ENCODE results near the gene MOGAT1. TPM values are rescaled to one million over a fixed set of nuclear protein-coding genes. Genes with fewer than 3 reads are reported as not detected.

MOGAT1 gene
- total RNA-seq, 1 experiment from 2014 or later: not detected

DNA sequence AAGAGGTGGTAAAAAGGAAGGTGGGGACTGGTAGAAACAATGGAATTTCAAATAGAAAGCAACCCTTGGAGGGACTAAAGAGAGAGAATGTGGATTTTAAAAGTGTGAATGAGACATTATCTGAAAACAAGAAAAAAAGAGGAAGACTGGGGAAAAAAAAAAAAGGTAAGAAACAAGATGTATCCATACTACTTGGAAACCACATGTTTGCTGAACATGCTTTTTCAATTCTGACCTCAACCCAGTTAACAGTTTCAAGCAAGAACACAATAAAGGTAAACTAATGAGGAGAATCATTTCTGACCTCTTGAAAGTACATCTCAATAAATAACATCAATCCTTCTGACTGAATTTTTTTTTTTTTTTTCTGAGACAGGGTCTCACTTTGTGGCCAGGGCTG is 18.2 kb upstream of the MOGAT1 start:
- Histone ChIP-seq H3K27me3 (replicated peaks; ENCODE audit: insufficient read depth, low read depth, low read length, poor library complexity) (no peaks in the 10 kb centered on the region), H3K27ac (ENCODE audit: low read depth, low read length, poor library complexity, severe bottlenecking) (no peak overlapping the region), H3K36me3 (ENCODE audit: insufficient read depth, low read length, poor library complexity, severe bottlenecking) (peaks cover 4% of the 10 kb centered on the region), H3K4me1 (ENCODE audit: insufficient read depth, low read length, poor library complexity, severe bottlenecking) (peaks cover 34% of the 10 kb centered on the region), H3K4me3 (ENCODE audit: low read depth, low read length, poor library complexity, severe bottlenecking) (no peak overlapping the region), H3K9me3 (ENCODE audit: low read depth, low read length, poor library complexity, severe bottlenecking) (no peaks in the 10 kb centered on the region)
- BruUV-seq (replicated peaks): no TSS peak
- intact Hi-C loops (cut with micrococcal nuclease; ENCODE audit: unreplicated experiment): no loop called here
- ChIA-PET POLR2A (ENCODE audit: low non-redundant PET) (no interaction called here), CTCF (no interaction called here)
- no peak for DNase-seq (ENCODE audit: low spot score)
- TF ChIP-seq CTCF (conservative IDR thresholded peaks at IDR 0.05; ENCODE audit: low read depth, low read length): no peak
- TF ChIP-seq EZH2 (IDR thresholded peaks at IDR 0.05; ENCODE audit: borderline replicate concordance, low read depth, low read length, poor library complexity, severe bottlenecking): no peak

GRCh38 chr2:222655787-222656525 is 15.5 kb upstream of the MOGAT1 start, which contains the start of gene FARSB:
Gene FARSB, minus strand, starts transcription at chr2:222656092. Its CDS starts 19 bp downstream, at chr2:222656073.
- DNase-seq (ENCODE audit: low spot score): peak; percentile 98
- Histone ChIP-seq H3K4me3 (ENCODE audit: low read depth, low read length, poor library complexity, severe bottlenecking) (peak within 1 kb of the TSS; percentile 76), H3K4me1 (ENCODE audit: insufficient read depth, low read length, poor library complexity, severe bottlenecking) (peaks cover 34% of the 10 kb centered on the region), H3K36me3 (ENCODE audit: insufficient read depth, low read length, poor library complexity, severe bottlenecking) (no peaks in the 10 kb centered on the region), H3K27me3 (replicated peaks; ENCODE audit: insufficient read depth, low read depth, low read length, poor library complexity) (no peaks in the 10 kb centered on the region), H3K27ac (ENCODE audit: low read depth, low read length, poor library complexity, severe bottlenecking) (peak within 1 kb of the TSS; percentile 99), H3K9me3 (ENCODE audit: low read depth, low read length, poor library complexity, severe bottlenecking) (no peaks in the 10 kb centered on the region)
- TF ChIP-seq EZH2 (IDR thresholded peaks at IDR 0.05; ENCODE audit: borderline replicate concordance, low read depth, low read length, poor library complexity, severe bottlenecking): no peak
- no peak for TF ChIP-seq CTCF (conservative IDR thresholded peaks at IDR 0.05; ENCODE audit: low read depth, low read length)
- intact Hi-C loops (cut with micrococcal nuclease; ENCODE audit: unreplicated experiment): no loop called here
- ChIA-PET POLR2A (ENCODE audit: low non-redundant PET) (no interaction called here), CTCF (no interaction called here)
- no TSS peak for BruUV-seq (replicated peaks)

GRCh38 chr2:222656526-222657446 is 14.7 kb upstream of the MOGAT1 start:
- intact Hi-C loops (cut with micrococcal nuclease; ENCODE audit: unreplicated experiment): no loop called here
- DNase-seq (ENCODE audit: low spot score): peak; percentile 17
- ChIA-PET CTCF (no interaction called here), POLR2A (ENCODE audit: low non-redundant PET) (no interaction called here)
- H3K4me1 ChIP-seq (ENCODE audit: insufficient read depth, low read length, poor library complexity, severe bottlenecking): peaks cover 29% of the 10 kb centered on the region
- peak overlapping the region; percentile 99 for H3K27ac ChIP-seq (ENCODE audit: low read depth, low read length, poor library complexity, severe bottlenecking)
- TF ChIP-seq EZH2 (IDR thresholded peaks at IDR 0.05; ENCODE audit: borderline replicate concordance, low read depth, low read length, poor library complexity, severe bottlenecking) (no peak), CTCF (conservative IDR thresholded peaks at IDR 0.05; ENCODE audit: low read depth, low read length) (no peak)
- BruUV-seq (replicated peaks): TSS peak; percentile 95
- H3K27me3 ChIP-seq (replicated peaks; ENCODE audit: insufficient read depth, low read depth, low read length, poor library complexity): no peaks in the 10 kb centered on the region
- peak overlapping the region; percentile 76 for H3K4me3 ChIP-seq (ENCODE audit: low read depth, low read length, poor library complexity, severe bottlenecking)
- H3K9me3 ChIP-seq (ENCODE audit: low read depth, low read length, poor library complexity, severe bottlenecking): no peaks in the 10 kb centered on the region
- no peaks in the 10 kb centered on the region for H3K36me3 ChIP-seq (ENCODE audit: insufficient read depth, low read length, poor library complexity, severe bottlenecking)

All from A673 (cell line).